Body of pancreas (tissue), 4 donors: Measurements from ENCODE around the gene SNTB2.

Experiments
- POLR2A ChIP-seq, 3 donors: fragments of 450-650 bp; IDR thresholded peaks; one replicate each; pipeline ENCODE4 v1.6.1; 2016; ENCODE audit warnings: antibody characterized with exemption in 3 of 3, mild to moderate bottlenecking in 2 of 3
- TF ChIP-seq, protein P1 (sequence below), 7 experiments: fragments of 450-650 bp in 4 of 7; fragments of 200-600 bp in 3 of 7; sonication (generic) in 3 of 7; IDR thresholded peaks; one replicate each; pipeline ENCODE4 v1.5.1; 2016 to 2019; ENCODE audit warnings: antibody characterized with exemption in 7 of 7

DNA sequence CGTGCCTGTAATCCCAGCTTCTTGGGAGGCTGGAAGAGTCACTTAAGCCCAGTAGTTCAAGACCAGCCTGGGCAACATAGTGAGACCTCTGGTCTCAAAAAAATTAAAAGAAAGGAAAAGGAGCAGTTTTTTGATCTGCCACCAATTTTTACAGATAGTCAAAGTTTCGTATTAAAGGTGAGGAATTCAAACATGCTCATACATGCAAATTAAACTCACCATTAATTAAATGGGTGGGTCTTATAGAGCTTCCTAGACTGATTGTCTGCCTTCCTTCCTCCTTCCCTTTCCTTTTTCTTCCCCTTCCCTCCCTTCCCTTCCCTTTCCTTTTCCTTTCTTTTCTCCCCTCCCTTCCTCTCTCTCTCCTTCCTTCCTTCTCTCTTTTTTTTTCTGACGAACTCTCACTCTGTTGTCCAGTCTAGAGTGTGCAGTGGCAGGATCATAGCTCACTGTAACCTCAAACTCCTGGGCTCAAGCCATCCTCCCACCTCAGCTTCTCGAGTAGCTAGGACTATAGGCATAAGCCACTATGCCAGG, 87.8 kb downstream of the SNTB2 start:
- TF ChIP-seq, protein P1, sequence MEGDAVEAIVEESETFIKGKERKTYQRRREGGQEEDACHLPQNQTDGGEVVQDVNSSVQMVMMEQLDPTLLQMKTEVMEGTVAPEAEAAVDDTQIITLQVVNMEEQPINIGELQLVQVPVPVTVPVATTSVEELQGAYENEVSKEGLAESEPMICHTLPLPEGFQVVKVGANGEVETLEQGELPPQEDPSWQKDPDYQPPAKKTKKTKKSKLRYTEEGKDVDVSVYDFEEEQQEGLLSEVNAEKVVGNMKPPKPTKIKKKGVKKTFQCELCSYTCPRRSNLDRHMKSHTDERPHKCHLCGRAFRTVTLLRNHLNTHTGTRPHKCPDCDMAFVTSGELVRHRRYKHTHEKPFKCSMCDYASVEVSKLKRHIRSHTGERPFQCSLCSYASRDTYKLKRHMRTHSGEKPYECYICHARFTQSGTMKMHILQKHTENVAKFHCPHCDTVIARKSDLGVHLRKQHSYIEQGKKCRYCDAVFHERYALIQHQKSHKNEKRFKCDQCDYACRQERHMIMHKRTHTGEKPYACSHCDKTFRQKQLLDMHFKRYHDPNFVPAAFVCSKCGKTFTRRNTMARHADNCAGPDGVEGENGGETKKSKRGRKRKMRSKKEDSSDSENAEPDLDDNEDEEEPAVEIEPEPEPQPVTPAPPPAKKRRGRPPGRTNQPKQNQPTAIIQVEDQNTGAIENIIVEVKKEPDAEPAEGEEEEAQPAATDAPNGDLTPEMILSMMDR (IDR thresholded peaks at IDR 0.05) = no peak
- no peak for TF ChIP-seq POLR2A (IDR thresholded peaks at IDR 0.05)
